Body of pancreas (tissue), 4 donors: ENCODE results near the gene FAM177A1.

ENCODE experiments used
- POLR2A ChIP-seq, 3 donors: fragments of 450-650 bp; IDR thresholded peaks; one replicate each; pipeline ENCODE4 v1.6.1; 2016; ENCODE audit warnings: antibody characterized with exemption in 3 of 3, mild to moderate bottlenecking in 2 of 3
- TF ChIP-seq, protein P1 (sequence below), 7 experiments: fragments of 450-650 bp in 4 of 7; fragments of 200-600 bp in 3 of 7; sonication (generic) in 3 of 7; IDR thresholded peaks; one replicate each; pipeline ENCODE4 v1.5.1; 2016 to 2019; ENCODE audit warnings: antibody characterized with exemption in 7 of 7

DNA sequence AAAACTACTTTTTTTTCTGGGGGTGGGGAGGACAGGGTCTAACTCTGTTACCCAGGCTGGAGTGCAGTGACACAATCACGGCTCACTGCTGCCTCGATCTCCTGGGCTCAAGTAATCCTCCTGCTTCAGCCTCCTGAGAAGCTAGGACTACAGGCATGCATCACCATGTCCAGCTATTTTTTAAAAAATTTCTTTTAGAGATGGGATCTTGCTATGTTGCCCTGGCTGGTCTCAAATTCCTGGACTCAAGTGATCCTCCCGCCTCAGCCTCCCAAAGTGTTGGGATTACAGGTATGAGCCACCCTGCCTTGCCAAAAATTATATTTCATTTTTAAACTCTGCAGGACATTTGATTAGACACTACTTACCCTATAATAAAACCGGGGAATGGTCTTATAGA, 70.2 kb downstream of the FAM177A1 start:
- TF ChIP-seq, protein P1, sequence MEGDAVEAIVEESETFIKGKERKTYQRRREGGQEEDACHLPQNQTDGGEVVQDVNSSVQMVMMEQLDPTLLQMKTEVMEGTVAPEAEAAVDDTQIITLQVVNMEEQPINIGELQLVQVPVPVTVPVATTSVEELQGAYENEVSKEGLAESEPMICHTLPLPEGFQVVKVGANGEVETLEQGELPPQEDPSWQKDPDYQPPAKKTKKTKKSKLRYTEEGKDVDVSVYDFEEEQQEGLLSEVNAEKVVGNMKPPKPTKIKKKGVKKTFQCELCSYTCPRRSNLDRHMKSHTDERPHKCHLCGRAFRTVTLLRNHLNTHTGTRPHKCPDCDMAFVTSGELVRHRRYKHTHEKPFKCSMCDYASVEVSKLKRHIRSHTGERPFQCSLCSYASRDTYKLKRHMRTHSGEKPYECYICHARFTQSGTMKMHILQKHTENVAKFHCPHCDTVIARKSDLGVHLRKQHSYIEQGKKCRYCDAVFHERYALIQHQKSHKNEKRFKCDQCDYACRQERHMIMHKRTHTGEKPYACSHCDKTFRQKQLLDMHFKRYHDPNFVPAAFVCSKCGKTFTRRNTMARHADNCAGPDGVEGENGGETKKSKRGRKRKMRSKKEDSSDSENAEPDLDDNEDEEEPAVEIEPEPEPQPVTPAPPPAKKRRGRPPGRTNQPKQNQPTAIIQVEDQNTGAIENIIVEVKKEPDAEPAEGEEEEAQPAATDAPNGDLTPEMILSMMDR (IDR thresholded peaks at IDR 0.05): no peak
- TF ChIP-seq POLR2A (IDR thresholded peaks at IDR 0.05): no peak
